CD4-positive, alpha-beta T cell treated with Interleukin-12 subunit alpha and Interleukin-12 subunit beta, for 1 hour (primary cell): ENCODE measurements around the gene COL26A1.

Experiments
- DNase-seq: peaks from one replicate; pipeline ENCODE4 v3.0.0-alpha.2; 2020

COL26A1 gene

GRCh38 chr7:101537205-101537604, 174.5 kb downstream of the COL26A1 start:
- DNase-seq: no peak

DNA sequence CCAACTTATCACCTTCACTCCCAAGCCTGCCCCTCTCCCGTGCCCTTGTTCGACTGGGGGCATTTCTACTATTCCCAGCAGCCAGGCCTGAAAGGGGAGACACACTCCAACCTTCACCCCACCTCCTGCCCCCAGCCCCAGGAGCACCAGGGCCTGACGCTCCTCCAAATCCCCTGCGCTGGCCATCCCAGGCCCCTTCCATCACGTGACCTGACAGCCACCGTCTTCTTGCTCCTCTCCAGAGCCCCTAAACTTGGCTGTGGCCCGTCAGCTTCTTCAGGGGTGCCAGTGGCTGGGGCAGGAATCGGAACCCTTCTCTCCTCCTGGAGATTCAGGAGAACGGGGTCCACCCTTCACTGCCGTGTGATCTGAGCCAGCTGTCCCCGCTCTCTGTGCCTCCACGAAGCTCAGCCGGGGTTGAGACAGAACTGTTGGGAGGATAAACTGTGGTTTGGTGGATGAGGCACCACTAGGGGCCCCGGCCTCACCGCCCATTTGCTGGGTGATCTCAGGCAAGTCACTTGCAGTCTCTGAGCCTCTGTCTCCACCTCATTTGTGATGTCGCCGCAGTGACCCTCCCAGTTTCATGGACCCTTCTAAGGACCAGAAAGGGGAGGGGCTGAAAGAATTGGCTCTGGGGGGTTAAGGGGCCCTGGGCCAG, 175.4 kb downstream of the COL26A1 start:
- no peak for DNase-seq

- DNase-seq: peak; percentile 40
Observed at GRCh38 chr7:101538596-101539459, 176.2 kb downstream of the COL26A1 start.

DNA sequence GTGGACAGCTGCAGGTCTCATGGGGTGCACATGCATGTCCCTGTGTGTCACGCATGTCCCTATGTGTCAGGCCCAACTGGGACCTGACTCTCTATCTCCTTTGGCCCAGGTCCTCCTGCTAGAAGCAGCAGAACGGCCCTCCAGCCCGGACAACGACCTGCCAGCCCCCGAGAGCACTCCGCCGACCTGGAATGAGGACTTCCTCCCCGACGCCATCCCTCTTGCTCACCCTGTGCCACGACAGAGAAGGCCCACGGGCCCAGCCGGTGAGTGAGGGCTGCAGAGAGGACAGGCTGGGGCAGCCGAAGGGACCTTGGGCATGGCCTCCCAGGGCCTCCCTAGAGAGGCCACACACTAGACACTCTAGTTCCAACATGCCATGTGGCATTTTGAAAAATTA, 177.1 kb downstream of the COL26A1 start:
- no peak for DNase-seq

DNA sequence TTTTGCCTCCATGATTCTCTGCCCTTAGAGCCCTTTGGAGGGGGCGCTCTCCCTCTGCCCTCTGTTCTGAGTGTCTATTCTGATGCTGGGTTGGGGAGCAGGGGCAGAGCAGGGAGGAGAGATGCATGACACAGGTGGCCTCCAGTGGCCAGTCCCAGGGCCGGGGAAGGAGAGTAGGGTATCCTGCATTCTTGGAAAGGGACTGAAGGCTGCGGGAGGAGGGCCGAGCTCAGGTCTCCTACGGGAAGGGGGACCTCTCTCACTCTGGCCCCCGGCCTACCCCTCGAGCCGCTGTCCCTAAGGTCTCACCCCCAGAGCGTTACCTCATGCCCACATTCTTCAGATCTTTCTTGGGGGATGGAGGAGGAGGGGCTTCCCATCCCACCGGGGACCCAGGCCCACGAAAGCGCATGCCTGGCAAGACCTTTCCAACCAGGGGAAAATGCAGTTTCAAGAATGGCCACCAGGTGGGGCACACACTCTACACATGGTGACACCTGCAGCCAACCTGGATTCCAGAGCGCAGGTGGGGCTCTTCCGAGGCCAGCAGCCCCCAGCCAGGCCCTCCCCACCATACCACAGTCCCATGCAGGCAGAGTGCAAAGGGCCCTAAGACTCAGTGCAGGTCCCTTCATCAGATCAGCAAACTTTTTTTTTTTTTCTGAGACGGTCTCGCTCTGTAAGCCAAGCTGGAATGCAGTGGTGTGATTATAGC, 180.0 kb downstream of the COL26A1 start:
- DNase-seq: peak; percentile 63

DNA sequence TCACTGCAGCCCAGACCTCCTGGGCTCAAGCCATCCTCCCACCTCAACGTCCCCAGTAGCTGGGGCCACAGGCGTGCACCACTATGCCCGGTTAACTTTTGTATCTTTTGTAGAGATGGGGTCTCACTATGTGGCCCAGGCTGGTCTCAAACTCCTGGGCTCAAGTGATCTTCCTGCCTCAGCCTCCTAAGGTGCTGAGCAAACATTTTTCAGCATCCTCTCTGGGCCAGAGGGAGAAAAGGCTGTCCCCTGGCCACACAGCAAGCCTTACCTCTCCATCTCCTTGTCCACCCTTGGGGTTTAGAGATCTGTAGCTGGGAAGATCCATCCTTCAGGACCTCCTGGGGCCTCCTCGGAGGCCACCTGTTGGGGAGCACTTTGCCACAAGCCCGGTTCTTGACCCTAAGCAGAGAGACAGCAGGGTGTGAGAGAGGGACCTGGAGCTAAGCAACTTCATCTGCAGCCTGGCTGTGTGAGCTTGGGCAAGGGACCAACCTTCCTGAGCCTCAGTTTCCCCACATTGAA, 180.6 kb downstream of the COL26A1 start:
- DNase-seq: no peak

- DNase-seq: no peak
Observed at GRCh38 chr7:101543846-101544245, 181.2 kb downstream of the COL26A1 start.

- DNase-seq: no peak
Observed at GRCh38 chr7:101545441-101546190, 182.9 kb downstream of the COL26A1 start.

DNA sequence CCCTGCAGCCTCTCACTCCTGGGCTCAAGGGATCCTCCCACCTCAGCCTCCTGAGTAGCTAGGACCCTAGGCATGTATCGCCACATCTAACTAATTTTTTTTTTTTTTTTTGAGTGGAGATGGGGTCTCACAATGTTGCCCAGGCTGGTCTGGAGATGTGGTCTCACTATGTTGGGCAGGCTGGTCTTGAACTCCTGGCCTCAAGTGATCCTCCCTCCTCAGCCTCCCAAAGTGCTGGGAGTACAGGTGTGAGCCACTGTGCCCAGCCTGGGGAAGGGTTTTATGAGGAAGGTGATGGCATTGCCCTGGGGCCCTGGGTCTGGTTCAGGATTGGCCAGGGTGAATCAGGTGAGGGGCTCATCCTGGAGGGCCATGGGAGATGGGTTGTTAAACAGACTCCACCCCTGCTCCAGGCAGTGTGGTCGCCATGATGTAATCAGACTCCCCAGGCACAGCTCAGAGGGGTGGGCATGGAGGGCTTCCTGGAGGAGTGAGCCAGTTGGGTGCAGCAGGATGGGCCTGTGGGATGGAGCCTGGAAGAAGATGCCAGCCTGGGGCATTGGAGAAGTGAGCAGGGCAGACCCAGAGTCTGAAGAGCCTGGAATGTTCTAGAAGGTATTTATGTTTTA, 183.7 kb downstream of the COL26A1 start:
- no peak for DNase-seq

- DNase-seq: no peak
Observed at GRCh38 chr7:101547022-101547915, 184.6 kb downstream of the COL26A1 start.

DNA sequence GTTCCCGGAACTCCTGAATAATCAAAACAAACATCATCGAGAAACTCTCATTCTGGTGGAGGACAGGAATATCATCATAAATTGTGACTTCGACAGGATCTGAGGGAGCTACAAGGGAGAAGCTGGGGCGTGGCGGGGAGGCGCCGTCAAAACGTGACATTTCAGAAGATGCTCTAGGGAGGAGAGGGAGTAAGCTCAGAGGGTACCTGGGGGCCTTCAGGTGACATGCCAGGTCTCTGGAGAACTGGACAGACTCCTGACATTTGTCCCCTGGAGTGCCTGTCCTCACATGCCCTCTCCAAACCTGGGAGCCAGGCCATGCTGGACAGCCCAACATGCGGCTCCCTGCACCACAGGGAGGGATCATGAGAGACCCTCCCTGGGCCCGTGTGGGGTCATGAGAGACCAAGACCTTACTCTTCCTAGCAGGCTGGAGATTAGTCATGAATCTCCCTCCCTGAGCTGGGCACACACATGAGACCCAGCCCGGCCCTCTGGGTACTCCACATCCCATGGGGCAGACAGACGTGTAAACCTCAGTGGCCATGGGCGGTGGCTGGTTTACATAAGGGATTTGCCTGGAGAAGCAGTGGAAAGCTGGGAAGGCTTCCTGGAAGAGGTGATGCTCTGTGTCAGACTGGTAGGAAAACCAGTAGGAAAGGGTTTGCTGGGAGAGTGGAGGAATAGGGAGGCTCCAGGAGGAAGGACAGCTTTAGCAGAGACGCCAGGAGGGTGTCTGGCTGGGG, 185.4 kb downstream of the COL26A1 start:
- DNase-seq: no peak

DNA sequence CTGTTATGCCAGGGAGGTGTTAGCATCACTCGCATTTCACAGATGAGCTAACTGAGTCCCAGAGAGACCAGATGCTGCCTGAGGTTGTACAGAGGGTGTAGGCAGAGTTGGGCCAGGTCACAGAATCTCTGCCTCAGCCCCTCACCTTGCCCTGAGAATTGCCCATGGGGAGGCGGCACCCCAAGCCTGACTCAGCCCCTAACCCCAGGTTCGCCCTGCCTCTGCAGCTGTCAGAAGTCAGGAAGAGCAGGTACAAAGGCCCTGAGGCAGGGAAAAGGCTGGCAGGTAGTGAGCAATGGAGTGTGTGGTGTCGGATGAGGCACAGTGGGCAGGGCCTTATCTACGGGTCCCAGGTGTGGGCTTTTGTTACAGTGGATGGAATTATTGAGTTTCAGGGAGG, 187.1 kb downstream of the COL26A1 start:
- no peak for DNase-seq

DNA sequence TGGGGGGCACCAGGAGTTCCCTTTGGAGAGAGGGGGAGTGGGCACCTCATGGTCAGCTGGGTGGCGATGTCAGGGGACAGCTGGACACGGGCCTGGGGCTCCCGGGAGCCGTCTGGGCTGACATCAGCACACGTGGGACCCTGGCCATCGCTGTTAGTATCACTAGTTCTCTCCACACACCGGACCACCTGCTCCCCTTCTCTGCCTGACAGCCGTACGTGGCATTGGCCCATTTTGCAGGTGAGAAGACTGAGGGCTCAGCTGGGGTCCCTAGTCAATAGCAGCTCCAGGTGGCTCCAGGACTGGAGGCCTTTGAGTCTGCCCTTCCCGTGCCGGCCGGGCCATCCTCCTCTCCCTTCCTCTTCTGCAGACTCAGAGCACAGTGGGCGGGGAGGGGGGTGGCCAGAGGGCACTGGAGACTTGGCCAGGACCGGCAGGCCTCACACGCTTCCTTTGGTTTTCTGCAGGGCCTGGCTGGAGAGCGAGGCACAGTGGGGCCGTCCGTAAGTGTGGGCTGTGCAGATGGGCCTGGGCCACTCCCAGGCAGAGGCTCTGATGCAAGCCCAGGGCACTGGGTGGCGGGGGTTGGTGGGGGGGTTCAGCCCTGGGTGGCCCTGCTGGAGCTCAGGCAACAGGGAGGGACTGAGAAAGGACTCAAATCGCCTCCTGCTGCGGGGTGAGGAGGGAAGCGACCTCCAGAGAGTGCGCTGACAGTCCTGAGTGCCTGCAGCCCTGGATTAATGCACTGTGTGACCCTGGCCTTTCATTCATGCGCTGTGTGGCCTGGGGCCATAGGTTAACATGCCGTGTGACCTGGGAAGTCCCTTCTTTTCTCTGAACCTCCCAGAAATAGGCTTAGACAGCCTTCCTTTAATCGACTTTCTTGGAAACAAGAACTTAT, 188.2 kb downstream of the COL26A1 start:
- DNase-seq: no peak

- DNase-seq: no peak
Observed at GRCh38 chr7:101553018-101553770, 190.5 kb downstream of the COL26A1 start.

- DNase-seq: no peak
Observed at GRCh38 chr7:101553771-101554445, 191.2 kb downstream of the COL26A1 start.

- no peak for DNase-seq
Observed at GRCh38 chr7:101554584-101555268, 192.1 kb downstream of the COL26A1 start.

GRCh38 chr7:101555269-101555920, 192.7 kb downstream of the COL26A1 start:
- DNase-seq: no peak
